ENCODE measurements around the gene UBAC2.
A peak's percentile ranks its signal among the peaks of the same experiment; 100 is the strongest.

Gene UBAC2

GRCh38 chr13:99344610-99345208 lies 144.1 kb downstream of the UBAC2 start:
- DNase-seq = no peak

GRCh38 chr13:99345345-99345744 lies 144.7 kb downstream of the UBAC2 start:
- no peak for DNase-seq

GRCh38 chr13:99346335-99347042 lies 145.8 kb downstream of the UBAC2 start:
- no peak for DNase-seq

GRCh38 chr13:99347335-99347878 lies 146.8 kb downstream of the UBAC2 start:
- DNase-seq = no peak

- DNase-seq = no peak
These were observed 147.3 kb downstream of the UBAC2 start for GRCh38 chr13:99347911-99348451.

DNA sequence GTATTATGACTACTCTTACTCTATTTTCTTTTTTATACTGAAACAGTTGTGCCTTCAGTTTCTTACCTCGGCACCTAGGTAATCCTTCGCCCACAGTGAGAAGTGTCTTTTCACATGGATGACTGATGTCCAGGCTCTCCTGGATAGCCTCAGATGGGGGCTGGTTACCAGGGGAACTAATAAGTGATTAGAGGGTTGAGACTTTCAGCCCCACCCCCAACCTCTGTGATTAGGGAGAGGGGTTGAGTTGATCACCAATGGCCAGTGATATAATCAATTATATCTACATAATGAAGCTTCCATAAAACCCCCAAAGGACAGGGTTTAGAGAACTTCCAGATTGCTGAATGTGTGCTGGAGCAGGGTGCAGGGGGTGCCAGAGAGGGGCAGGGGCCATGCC lies 149.5 kb downstream of the UBAC2 start:
- no peak for DNase-seq

GRCh38 chr13:99351772-99352171 lies 151.1 kb downstream of the UBAC2 start:
- DNase-seq = no peak

GRCh38 chr13:99352351-99353245 lies 151.9 kb downstream of the UBAC2 start:
- DNase-seq = no peak

DNA sequence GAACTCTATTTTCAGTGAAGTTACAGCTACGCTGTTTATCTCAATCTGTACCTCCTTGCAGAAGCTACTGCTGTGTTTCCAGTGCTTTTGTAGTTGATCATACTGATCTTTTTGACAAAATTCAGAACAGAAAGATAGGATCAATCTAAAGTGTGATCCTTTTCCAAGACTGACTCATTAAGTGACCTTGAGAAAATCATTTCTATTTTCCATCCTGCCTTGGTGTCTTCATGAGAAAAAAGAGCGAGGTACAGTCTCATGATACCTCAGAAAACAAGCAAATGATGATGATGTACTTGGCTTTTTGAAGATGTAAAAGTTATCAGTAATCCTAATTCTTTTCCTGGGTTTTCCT lies 152.6 kb downstream of the UBAC2 start:
- no peak for DNase-seq

DNA sequence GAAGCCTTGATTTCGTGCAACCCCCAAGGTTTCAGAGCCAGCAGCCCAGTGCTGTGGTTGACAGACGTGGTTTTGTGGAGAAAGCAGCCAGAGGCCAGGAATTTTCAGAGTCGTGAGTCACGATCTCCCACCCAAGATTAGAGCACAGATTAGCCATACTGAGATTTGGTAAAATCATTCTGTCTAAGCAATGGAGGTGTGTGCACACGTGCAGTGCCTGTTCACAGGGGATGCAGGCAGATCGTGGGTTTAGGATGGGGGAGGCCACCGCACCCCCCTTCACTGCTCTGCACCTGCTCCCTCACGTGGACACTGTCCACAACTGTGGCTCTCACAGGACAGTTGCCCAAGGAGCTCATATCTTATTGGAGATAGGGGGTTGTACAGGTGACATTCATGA lies 153.2 kb downstream of the UBAC2 start:
- DNase-seq = no peak

DNA sequence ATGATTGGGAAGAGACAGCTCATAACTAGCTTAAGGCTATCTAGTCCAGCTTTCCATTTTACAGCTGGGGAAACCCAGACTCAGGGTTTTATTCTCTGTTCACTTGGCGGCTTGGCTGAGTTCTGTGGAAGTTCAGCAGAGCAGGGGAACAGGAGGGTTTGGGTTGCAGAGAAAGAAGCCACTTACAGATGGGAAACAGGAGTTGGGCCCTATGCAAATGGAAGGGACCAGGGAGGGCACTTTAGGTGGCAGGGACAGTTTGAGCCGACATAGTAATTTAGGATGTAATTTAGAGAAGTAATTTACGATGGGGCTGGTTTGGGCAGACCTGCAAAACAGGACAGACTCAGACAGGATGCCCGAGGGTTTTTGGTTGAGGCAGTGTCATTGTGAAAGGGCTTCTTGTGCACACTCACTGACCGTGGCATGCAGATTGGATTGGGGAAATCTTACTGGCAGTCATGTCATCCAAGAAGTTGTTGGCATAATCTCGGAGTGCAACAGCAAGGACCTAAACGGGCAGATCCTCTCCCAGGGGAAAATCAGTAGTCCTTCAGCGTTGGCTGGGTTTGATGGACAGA lies 153.8 kb downstream of the UBAC2 start:
- DNase-seq = no peak

DNA sequence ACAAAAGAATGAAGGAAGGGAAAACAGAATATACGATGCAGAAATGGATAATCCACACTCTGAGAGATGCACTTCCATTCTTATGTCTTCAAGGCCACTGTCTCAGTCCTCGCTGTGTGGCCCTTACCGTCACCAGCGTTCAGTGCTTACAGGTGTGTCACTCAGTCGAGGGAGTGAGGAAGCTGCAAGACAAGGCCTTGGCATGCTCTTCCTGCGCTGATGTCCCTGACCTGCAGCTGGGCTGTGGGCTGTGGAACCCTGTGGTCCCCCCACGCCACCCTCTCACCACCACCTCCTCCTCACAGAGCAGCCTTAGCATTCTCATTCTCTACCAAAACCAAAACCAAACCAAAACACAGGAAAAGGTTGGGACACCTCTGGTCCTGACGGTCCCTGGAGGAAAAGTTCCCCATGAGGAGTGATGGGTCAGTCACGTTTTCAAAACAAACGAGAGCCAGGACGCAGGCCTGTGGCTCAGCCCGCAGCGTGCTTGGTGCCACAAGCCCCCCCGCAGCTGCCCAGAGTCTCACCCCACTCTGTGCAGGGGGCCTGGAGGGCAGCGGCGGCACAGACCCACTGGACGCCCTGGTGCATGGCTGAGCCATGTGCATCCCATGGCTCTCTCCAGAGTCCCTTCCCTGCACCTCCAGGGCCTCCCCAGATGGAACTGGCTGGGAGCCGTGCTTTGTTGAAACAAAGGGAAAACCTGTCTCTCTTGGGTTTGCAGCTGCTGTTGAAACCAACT lies 154.8 kb downstream of the UBAC2 start:
- no peak for DNase-seq

GRCh38 chr13:99356012-99356261 lies 155.3 kb downstream of the UBAC2 start:
- no peak for DNase-seq

DNA sequence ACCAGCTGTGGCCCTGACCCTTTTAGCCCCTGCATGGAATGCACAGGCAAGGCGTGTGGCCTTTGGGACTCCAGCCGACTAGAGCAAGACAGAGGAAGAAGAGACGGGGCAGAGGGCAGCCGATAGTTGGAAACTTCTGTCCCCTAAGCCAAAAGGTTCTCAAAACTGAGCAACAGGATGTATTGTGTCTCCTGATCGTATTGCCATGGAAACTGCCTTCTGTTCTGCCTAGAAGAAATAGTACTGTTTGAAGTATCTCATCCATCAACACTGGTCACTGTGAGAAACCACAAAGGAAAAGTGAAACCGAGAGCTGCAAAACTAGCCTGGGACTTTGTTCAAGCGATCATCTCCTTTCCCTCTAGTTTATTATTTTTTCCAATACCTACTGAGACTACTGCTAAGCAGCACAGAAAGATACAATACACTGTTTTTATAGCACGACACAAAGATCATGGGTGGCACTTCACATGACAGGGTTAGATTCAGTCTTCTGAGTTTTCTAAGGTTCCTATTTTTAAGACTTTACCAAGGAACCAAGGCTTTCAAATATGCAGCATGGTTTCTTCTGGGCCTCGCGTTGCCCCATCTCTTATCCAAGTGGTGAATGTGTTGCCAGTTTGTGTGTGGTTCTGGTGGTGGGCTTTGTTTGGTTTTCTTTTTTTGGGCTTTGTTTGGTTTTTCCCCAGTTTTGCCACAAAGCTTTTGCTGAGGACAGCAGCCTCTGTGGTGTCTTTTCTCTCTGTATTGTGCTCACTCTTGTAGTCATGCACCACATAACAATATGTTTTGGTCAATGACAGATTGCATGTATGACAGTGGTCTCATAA lies 155.8 kb downstream of the UBAC2 start:
- DNase-seq = peak; percentile 74

GRCh38 chr13:99357131-99357596 lies 156.5 kb downstream of the UBAC2 start:
- DNase-seq = no peak

DNA sequence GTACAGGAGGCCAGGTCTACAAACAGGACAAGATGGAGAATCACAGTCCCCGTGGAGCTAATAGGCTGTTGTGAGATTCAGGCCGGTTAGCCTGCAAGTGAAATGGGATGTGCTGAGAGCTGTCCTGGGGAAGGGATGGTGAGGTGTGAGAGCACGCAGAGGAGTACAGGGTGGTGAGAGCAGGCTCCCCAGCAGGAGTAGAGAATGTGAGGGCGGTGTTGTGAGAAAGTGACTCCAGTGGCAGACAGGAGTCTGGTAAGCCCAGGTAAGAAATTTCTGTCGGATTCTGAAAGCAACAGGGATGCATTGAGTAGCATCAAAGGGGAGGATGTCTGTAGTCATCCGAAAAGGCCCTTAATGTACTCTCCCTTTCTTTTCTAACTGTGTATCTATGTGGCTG lies 157.3 kb downstream of the UBAC2 start:
- DNase-seq = no peak

- peak; percentile 47 for DNase-seq
These were observed 158.9 kb downstream of the UBAC2 start for GRCh38 chr13:99359528-99359927.

GRCh38 chr13:99360696-99361095 lies 160.0 kb downstream of the UBAC2 start:
- no peak for DNase-seq

DNA sequence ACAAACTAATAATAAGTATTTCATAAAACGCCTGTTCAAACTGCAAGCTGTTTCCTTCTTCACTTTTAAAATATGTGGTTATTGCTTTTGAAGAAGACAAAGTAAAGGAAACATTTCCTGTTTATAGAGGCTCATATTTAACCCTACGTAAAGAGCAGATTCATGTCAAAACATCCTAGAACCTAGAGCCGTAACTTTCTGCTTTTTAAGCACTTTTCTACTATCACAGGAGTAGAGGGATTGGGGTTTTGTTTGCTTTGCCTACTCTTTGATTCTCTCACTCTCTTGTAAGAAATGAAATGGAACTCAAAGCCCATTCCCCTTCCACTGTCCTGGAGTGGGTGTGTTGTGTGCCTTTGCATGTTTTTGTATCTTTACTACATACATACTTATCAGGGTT lies 160.5 kb downstream of the UBAC2 start:
- DNase-seq = no peak

- DNase-seq = no peak
These were observed 161.7 kb downstream of the UBAC2 start for GRCh38 chr13:99362362-99362761.

DNA sequence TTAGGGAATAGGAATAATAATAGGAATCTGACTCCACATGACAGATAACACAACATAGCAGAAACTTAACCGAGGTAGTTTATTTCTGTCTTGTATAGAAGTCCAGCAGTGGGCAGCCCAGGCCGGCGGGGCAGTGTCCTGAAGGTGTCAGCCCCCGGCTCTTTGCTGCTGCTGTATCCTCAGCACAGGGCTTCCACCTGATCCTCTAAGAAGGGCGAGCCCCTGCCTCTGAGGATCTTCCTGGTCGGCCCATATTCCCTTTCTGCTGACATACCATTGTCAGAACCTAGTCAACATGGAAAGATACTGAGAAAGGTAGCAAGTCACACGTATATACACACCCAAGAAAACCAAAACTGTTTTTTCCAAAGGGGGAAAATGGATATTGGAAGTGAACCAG lies 162.7 kb downstream of the UBAC2 start:
- peak; percentile 49 for DNase-seq

DNA sequence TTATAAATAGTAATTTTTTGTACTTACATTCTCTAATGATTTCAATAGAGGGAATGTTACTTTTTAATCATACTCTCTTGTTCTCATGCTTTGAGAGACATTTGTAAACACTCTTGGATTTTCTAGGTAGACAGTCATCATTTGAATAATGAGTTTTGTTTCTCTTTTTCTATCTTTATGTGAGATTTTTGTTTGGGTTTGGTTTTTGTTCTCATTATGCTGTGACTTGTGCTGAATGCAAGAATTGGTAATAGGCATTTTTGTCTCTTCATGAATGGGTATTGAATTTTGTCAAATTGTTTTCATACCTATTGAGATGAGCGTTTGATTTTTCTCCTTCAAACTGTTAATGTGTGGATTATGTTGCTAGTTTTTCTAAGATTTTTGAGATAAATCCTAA lies 163.3 kb downstream of the UBAC2 start:
- no peak for DNase-seq

Data from activated CD8-positive, alpha-beta memory T cell treated with anti-CD3 and anti-CD28 coated beads, Interleukin-2, amount 50 U/mL, for 48 hours (primary cell).